A673 (cell line): ENCODE data around the gene FGD4. TPM values are rescaled to one million over a fixed set of nuclear protein-coding genes. Genes with fewer than 3 reads are reported as not detected.

Source experiments
- BruUV-seq: library from RNA; stranded (reverse); fragments of 400-500 nt; replicated peaks from 2 replicates; lab custom pipeline; 2021; lab: Mats Ljungman, UMichigan
- CTCF ChIA-PET: fragments of 300-600 bp; sonication (Branson Sonifier 250); formaldehyde crosslinking; loops from one replicate; lab custom pipeline; 2022; ENCODE audit warnings: antibody characterized with exemption; lab: Charles Lee
- POLR2A ChIA-PET: fragments of 300-600 bp; sonication (Branson Sonifier 250); formaldehyde crosslinking; loops from one replicate; lab custom pipeline; 2022; ENCODE audit warnings: antibody characterized with exemption; ENCODE audit not compliant: low non-redundant PET; lab: Charles Lee
- DNase-seq: peaks from one replicate; pipeline ENCODE4 v3.0.0-alpha.2; 2015; ENCODE audit warnings: low spot score
- H3K27ac ChIP-seq: fragments of 200-600 bp; sonication (generic); 2 replicates; pipeline ENCODE4 v1.5.1; 2016; ENCODE audit warnings: mixed run types, low read depth, mild to moderate bottlenecking, mixed read lengths, antibody characterized with exemption, low read length; ENCODE audit not compliant: poor library complexity, severe bottlenecking
- H3K27me3 ChIP-seq: fragments of 200-600 bp; sonication (generic); replicated peaks from 2 replicates; pipeline ENCODE4 v1.6.1; 2017; ENCODE audit warnings: mixed run types, low read depth, mild to moderate bottlenecking, mixed read lengths, antibody characterized with exemption, low read length; ENCODE audit not compliant: insufficient read depth, poor library complexity
- H3K36me3 ChIP-seq: fragments of 200-600 bp; sonication (generic); 2 replicates; pipeline ENCODE4 v1.6.1; 2016; ENCODE audit warnings: mixed run types, mild to moderate bottlenecking, mixed read lengths, antibody characterized with exemption, low read length; ENCODE audit not compliant: insufficient read depth, poor library complexity, severe bottlenecking
- H3K4me1 ChIP-seq: fragments of 200-600 bp; sonication (generic); 2 replicates; pipeline ENCODE4 v1.6.1; 2017; ENCODE audit warnings: mixed run types, mild to moderate bottlenecking, mixed read lengths, antibody characterized with exemption, low read length; ENCODE audit not compliant: insufficient read depth, poor library complexity, severe bottlenecking
- H3K4me3 ChIP-seq: fragments of 200-600 bp; sonication (generic); 2 replicates; pipeline ENCODE4 v1.5.1; 2016; ENCODE audit warnings: low read depth, mixed run types, mild to moderate bottlenecking, mixed read lengths, low read length; ENCODE audit not compliant: poor library complexity, severe bottlenecking
- H3K9me3 ChIP-seq: fragments of 200-600 bp; sonication (generic); 2 replicates; pipeline ENCODE4 v1.6.1; 2016; ENCODE audit warnings: mixed run types, low read depth, mild to moderate bottlenecking, mixed read lengths, antibody characterized with exemption, low read length; ENCODE audit not compliant: poor library complexity, severe bottlenecking
- EZH2 ChIP-seq: fragments of 200-600 bp; sonication (generic); IDR thresholded peaks from 2 replicates; pipeline ENCODE4 v1.6.1; 2017; ENCODE audit warnings: borderline replicate concordance, low read depth, mild to moderate bottlenecking, mixed read lengths, antibody characterized with exemption, low read length; ENCODE audit not compliant: poor library complexity, severe bottlenecking
- intact Hi-C: fragments of 100-400 bp; cut with micrococcal nuclease; formaldehyde crosslinking; loops from one replicate; pipeline ENCODE4 v1.10.0; 2022; ENCODE audit not compliant: unreplicated experiment
- total RNA-seq: library from RNA; stranded (reverse); gene quantifications from 2 replicates; pipeline ENCODE4 v1.2.3, GENCODE V29; 2021
- TF ChIP-seq, protein P1 (sequence below): fragments of 300-800, 200-600 bp; sonication (generic); conservative IDR thresholded peaks from 2 replicates; pipeline ENCODE4 v1.5.1; 2017; ENCODE audit warnings: low read depth, mild to moderate bottlenecking, antibody characterized with exemption, low read length, moderate library complexity, mixed read lengths

Gene FGD4
- total RNA-seq, 1 experiment from 2014 or later, result 21.5 TPM

- Histone ChIP-seq H3K4me1 (peaks cover 4% of the 10 kb centered on the region), H3K36me3 (no peaks in the 10 kb centered on the region), H3K4me3 (no peak overlapping the region), H3K27ac (no peak overlapping the region), H3K27me3 (no peaks in the 10 kb centered on the region), H3K9me3 (no peaks in the 10 kb centered on the region)
- ChIA-PET CTCF (no interaction called here), POLR2A (no interaction called here)
- no TSS peak for BruUV-seq
- no peak for DNase-seq
- TF ChIP-seq, protein P1, sequence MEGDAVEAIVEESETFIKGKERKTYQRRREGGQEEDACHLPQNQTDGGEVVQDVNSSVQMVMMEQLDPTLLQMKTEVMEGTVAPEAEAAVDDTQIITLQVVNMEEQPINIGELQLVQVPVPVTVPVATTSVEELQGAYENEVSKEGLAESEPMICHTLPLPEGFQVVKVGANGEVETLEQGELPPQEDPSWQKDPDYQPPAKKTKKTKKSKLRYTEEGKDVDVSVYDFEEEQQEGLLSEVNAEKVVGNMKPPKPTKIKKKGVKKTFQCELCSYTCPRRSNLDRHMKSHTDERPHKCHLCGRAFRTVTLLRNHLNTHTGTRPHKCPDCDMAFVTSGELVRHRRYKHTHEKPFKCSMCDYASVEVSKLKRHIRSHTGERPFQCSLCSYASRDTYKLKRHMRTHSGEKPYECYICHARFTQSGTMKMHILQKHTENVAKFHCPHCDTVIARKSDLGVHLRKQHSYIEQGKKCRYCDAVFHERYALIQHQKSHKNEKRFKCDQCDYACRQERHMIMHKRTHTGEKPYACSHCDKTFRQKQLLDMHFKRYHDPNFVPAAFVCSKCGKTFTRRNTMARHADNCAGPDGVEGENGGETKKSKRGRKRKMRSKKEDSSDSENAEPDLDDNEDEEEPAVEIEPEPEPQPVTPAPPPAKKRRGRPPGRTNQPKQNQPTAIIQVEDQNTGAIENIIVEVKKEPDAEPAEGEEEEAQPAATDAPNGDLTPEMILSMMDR, result no peak
- TF ChIP-seq EZH2, result no peak
- intact Hi-C loops, result loop anchor here (5.0 kb wide), 1 partner anchor 51 kb away; no protein-coding TSS in a partner anchor
Measured at GRCh38 chr12:32486158-32486557, 86.8 kb downstream of the FGD4 start.

GRCh38 chr12:32488132-32488531 lies 88.8 kb downstream of the FGD4 start:
- POLR2A ChIA-PET, result interaction anchor here (0.6 kb wide), 1 partner anchor 997 kb away, joined by 7 read pairs; no protein-coding TSS in a partner anchor
- Histone ChIP-seq H3K27ac (no peak overlapping the region), H3K4me3 (no peak overlapping the region), H3K9me3 (no peaks in the 10 kb centered on the region), H3K4me1 (peaks cover 4% of the 10 kb centered on the region), H3K27me3 (no peaks in the 10 kb centered on the region), H3K36me3 (no peaks in the 10 kb centered on the region)
- DNase-seq, result no peak
- TF ChIP-seq EZH2, result no peak
- TF ChIP-seq, protein P1, result no peak
- no TSS peak for BruUV-seq
- CTCF ChIA-PET, result no interaction called here
- intact Hi-C loops, result loop anchor here (5.0 kb wide), 1 partner anchor 49 kb away; no protein-coding TSS in a partner anchor

DNA sequence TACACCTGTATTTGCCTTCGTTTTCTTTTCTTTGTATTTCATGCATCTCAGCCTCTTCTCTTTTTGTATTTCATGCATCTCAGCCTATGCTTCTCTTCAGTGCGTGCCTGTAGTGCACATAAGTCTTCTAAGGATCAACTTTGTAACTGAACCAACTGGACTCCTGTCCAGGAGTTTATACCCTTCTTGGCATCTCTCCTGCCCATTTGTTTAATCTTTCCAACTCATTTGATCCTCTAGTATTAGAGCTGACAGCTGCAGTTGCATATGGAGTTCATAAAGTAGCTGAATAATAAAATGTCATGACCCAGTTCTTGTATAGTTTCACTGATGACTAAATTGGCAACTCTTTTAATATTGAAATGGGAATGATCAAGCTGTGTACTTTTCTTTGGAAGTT lies 89.7 kb downstream of the FGD4 start:
- H3K27me3 ChIP-seq, result no peaks in the 10 kb centered on the region
- H3K27ac ChIP-seq, result no peak overlapping the region
- intact Hi-C loops, result loop anchor here (5.0 kb wide), 1 partner anchor 48 kb away; no protein-coding TSS in a partner anchor
- no TSS peak for BruUV-seq
- no peak overlapping the region for H3K4me3 ChIP-seq
- H3K9me3 ChIP-seq, result no peaks in the 10 kb centered on the region
- H3K4me1 ChIP-seq, result peaks cover 4% of the 10 kb centered on the region
- ChIA-PET CTCF (no interaction called here), POLR2A (no interaction called here)
- H3K36me3 ChIP-seq, result no peaks in the 10 kb centered on the region
- no peak for DNase-seq
- no peak for TF ChIP-seq EZH2
- TF ChIP-seq, protein P1, result no peak
